ENCODE data around the gene GRPEL2. TPM values are rescaled to one million over a fixed set of nuclear protein-coding genes. Genes with fewer than 3 reads are reported as not detected.
A peak's percentile ranks its signal among the peaks of the same experiment; 100 is the strongest.

GRPEL2 gene
- total and polyA plus RNA-seq, 9 donors = 5.9 to 17.5 (median 12.2) TPM

GRCh38 chr5:149367972-149368645, 22.8 kb downstream of the GRPEL2 start:
- H3K27ac ChIP-seq = no peak overlapping the region
- no peaks in the 10 kb centered on the region for H3K4me1 ChIP-seq (ENCODE audit: insufficient read depth)
- DNase-seq = no peak
- H3K4me3 ChIP-seq = no peak overlapping the region
- intact Hi-C loops (cut with DNase I) = loop anchor here in 1 of 4 donors (5.0 kb wide), 1 partner anchor 189 kb away; no protein-coding TSS in a partner anchor
- H3K9me3 ChIP-seq = no peaks in the 10 kb centered on the region
- WGBS, 3 donors = 84 to 89% (median 85%) methylated on average over 22 of the region's 22 CpGs
- H3K36me3 ChIP-seq = no peaks in the 10 kb centered on the region
- no peak for TF ChIP-seq EP300 (IDR thresholded peaks at IDR 0.05)
- no peak for TF ChIP-seq POLR2A (IDR thresholded peaks at IDR 0.05)
- TF ChIP-seq CTCF (IDR thresholded peaks at IDR 0.05) = no peak
- no peaks in the 10 kb centered on the region for H3K27me3 ChIP-seq

DNA sequence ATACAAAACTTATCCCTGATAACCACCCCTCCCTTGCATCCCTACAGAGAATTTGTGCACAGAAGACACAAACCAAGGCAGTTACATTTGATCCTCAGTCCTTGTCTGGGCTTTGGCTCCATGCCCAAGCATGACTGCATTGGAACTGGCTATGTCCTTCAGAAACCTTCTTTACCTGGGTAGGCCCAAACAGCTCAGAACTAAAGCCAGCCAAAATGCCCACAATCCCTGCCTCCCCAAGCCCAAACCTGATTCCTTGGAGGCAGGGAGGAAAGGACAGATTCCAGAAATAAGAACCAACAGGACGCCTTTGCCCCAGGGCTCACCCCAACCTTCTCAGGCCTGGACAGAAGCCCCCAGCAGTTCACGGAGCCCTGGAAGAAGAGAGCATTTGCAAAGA, 25.6 kb downstream of the GRPEL2 start:
- no peak for DNase-seq
- Histone ChIP-seq H3K9me3 (no peaks in the 10 kb centered on the region), H3K27ac (no peak overlapping the region), H3K36me3 (no peaks in the 10 kb centered on the region), H3K4me1 (ENCODE audit: insufficient read depth) (no peaks in the 10 kb centered on the region), H3K4me3 (no peak overlapping the region), H3K27me3 (no peaks in the 10 kb centered on the region)
- TF ChIP-seq EP300 (IDR thresholded peaks at IDR 0.05) (no peak), CTCF (IDR thresholded peaks at IDR 0.05) (no peak), POLR2A (IDR thresholded peaks at IDR 0.05) (no peak)
- 85 to 96% (median 90%) methylated on average over 2 of the region's 2 CpGs for WGBS, 3 donors
- intact Hi-C loops (cut with DNase I) = no loop called here

- 51 to 60% (median 56%) methylated on average over 12 of the region's 12 CpGs for WGBS, 3 donors
- H3K27me3 ChIP-seq = no peaks in the 10 kb centered on the region
- no peak overlapping the region for H3K27ac ChIP-seq
- intact Hi-C loops (cut with DNase I) = no loop called here
- no peaks in the 10 kb centered on the region for H3K36me3 ChIP-seq
- H3K4me1 ChIP-seq (ENCODE audit: insufficient read depth) = no peaks in the 10 kb centered on the region
- TF ChIP-seq EP300 (IDR thresholded peaks at IDR 0.05) (no peak), CTCF (IDR thresholded peaks at IDR 0.05) (peak in 1 of 3 donors; percentile 22)
- DNase-seq = peak in 4 of 5 donors; percentile 34 to 61 (median 52)
- H3K4me3 ChIP-seq = no peak overlapping the region
- no peaks in the 10 kb centered on the region for H3K9me3 ChIP-seq
Measured at GRCh38 chr5:149371296-149371962, 26.1 kb downstream of the GRPEL2 start.

GRCh38 chr5:149372076-149372795, 26.9 kb downstream of the GRPEL2 start:
- Histone ChIP-seq H3K9me3 (no peaks in the 10 kb centered on the region), H3K4me3 (no peak overlapping the region), H3K4me1 (ENCODE audit: insufficient read depth) (no peaks in the 10 kb centered on the region), H3K27ac (no peak overlapping the region), H3K36me3 (no peaks in the 10 kb centered on the region), H3K27me3 (no peaks in the 10 kb centered on the region)
- no peak for DNase-seq
- 48 to 74% (median 66%) methylated on average over 4 of the region's 4 CpGs for WGBS, 3 donors
- intact Hi-C loops (cut with DNase I) = no loop called here
- no peak for TF ChIP-seq EP300 (IDR thresholded peaks at IDR 0.05)
- TF ChIP-seq CTCF (IDR thresholded peaks at IDR 0.05) = no peak
- no peak for TF ChIP-seq POLR2A (IDR thresholded peaks at IDR 0.05)

Measured in ovary (tissue), 9 donors.